Measurements from ENCODE around the gene TSTD2. TPM values are rescaled to one million over a fixed set of nuclear protein-coding genes. Genes with fewer than 3 reads are reported as not detected.

TSTD2 gene
- total and polyA plus RNA-seq, 4 donors: 5.8 to 27.2 (median 18.1) TPM

- peaks cover 0 to 4% of the 10 kb centered on the region in 2 donors for H3K4me1 ChIP-seq (ENCODE audit: control insufficient read depth in 1 of 2, insufficient read depth in 2 of 2, low read length in 2 of 2)
- H3K36me3 ChIP-seq (ENCODE audit: control insufficient read depth in 1 of 2, insufficient read depth in 2 of 2, low read length in 1 of 2): peaks cover 5 to 8% of the 10 kb centered on the region in 2 donors
- 83 to 86% methylated on average over 7 of the region's 7 CpGs for WGBS, 2 donors
- no peaks in the 10 kb centered on the region for H3K27me3 ChIP-seq (ENCODE audit: control insufficient read depth in 1 of 2, insufficient read depth in 2 of 2, low read length in 1 of 2)
- no peak overlapping the region for H3K4me3 ChIP-seq (ENCODE audit: low read length in 2 of 2)
- no peaks in the 10 kb centered on the region for H3K9me3 ChIP-seq (ENCODE audit: control insufficient read depth, low read length)
- no peak overlapping the region for H3K27ac ChIP-seq (ENCODE audit: low read depth in 1 of 2, low read length in 2 of 2)
- ATAC-seq (ENCODE audit: low FRiP score): no peak
- DNase-seq: no peak
- intact Hi-C loops (cut with DNase I): no loop called here
Observed at GRCh38 chr9:97601228-97601898, 31.8 kb downstream of the TSTD2 start.

GRCh38 chr9:97600531-97601227, 32.5 kb downstream of the TSTD2 start:
- WGBS, 2 donors: 81 to 87% methylated on average over 8 of the region's 8 CpGs
- intact Hi-C loops (cut with DNase I): no loop called here
- H3K4me3 ChIP-seq (ENCODE audit: low read length in 2 of 2): no peak overlapping the region
- H3K27me3 ChIP-seq (ENCODE audit: control insufficient read depth in 1 of 2, insufficient read depth in 2 of 2, low read length in 1 of 2): no peaks in the 10 kb centered on the region
- ATAC-seq (ENCODE audit: low FRiP score) (no peak), DNase-seq (no peak)
- H3K36me3 ChIP-seq (ENCODE audit: control insufficient read depth in 1 of 2, insufficient read depth in 2 of 2, low read length in 1 of 2): peaks cover 5 to 8% of the 10 kb centered on the region in 2 donors
- no peak overlapping the region for H3K27ac ChIP-seq (ENCODE audit: low read depth in 1 of 2, low read length in 2 of 2)
- peaks cover 0 to 5% of the 10 kb centered on the region in 2 donors for H3K4me1 ChIP-seq (ENCODE audit: control insufficient read depth in 1 of 2, insufficient read depth in 2 of 2, low read length in 2 of 2)
- no peaks in the 10 kb centered on the region for H3K9me3 ChIP-seq (ENCODE audit: control insufficient read depth, low read length)

- Histone ChIP-seq H3K9me3 (ENCODE audit: control insufficient read depth, low read length) (no peaks in the 10 kb centered on the region), H3K36me3 (ENCODE audit: control insufficient read depth in 1 of 2, insufficient read depth in 2 of 2, low read length in 1 of 2) (peaks cover 5 to 6% of the 10 kb centered on the region in 2 donors), H3K4me3 (ENCODE audit: low read length in 2 of 2) (no peak overlapping the region), H3K27me3 (ENCODE audit: control insufficient read depth in 1 of 2, insufficient read depth in 2 of 2, low read length in 1 of 2) (no peaks in the 10 kb centered on the region), H3K27ac (ENCODE audit: low read depth in 1 of 2, low read length in 2 of 2) (no peak overlapping the region), H3K4me1 (ENCODE audit: control insufficient read depth in 1 of 2, insufficient read depth in 2 of 2, low read length in 2 of 2) (peaks cover 0 to 5% of the 10 kb centered on the region in 2 donors)
- 81 to 85% methylated on average over 7 of the region's 7 CpGs for WGBS, 2 donors
- ATAC-seq (ENCODE audit: low FRiP score) (no peak), DNase-seq (no peak)
- intact Hi-C loops (cut with DNase I): loop anchor here (2.0 to 10.0 kb wide), 4 partner anchors 42 to 131 kb away; partner anchors contain the start of gene TMOD1 (in 1 of the 2)
Observed at GRCh38 chr9:97599314-97599846, 33.8 kb downstream of the TSTD2 start.

GRCh38 chr9:97598461-97599288, 34.5 kb downstream of the TSTD2 start:
- Histone ChIP-seq H3K4me1 (ENCODE audit: control insufficient read depth in 1 of 2, insufficient read depth in 2 of 2, low read length in 2 of 2) (peaks cover 0 to 5% of the 10 kb centered on the region in 2 donors), H3K27ac (ENCODE audit: low read depth in 1 of 2, low read length in 2 of 2) (no peak overlapping the region), H3K9me3 (ENCODE audit: control insufficient read depth, low read length) (no peaks in the 10 kb centered on the region), H3K4me3 (ENCODE audit: low read length in 2 of 2) (no peak overlapping the region), H3K36me3 (ENCODE audit: control insufficient read depth in 1 of 2, insufficient read depth in 2 of 2, low read length in 1 of 2) (peaks cover 4 to 5% of the 10 kb centered on the region in 2 donors), H3K27me3 (ENCODE audit: control insufficient read depth in 1 of 2, insufficient read depth in 2 of 2, low read length in 1 of 2) (no peaks in the 10 kb centered on the region)
- intact Hi-C loops (cut with DNase I): loop anchor here (2.0 to 10.0 kb wide), 4 partner anchors 41 to 130 kb away; partner anchors contain the start of gene TMOD1 (in 1 of the 2)
- ATAC-seq (ENCODE audit: low FRiP score): peak; percentile 84
- WGBS, 2 donors: 29 to 33% methylated on average over 11 of the region's 11 CpGs
- DNase-seq: peak in 1 of 2 donors; percentile 76

- intact Hi-C loops (cut with DNase I): loop anchor here (2.0 to 10.0 kb wide), 4 partner anchors 40 to 125 kb away; partner anchors contain the start of gene TMOD1 (in 1 of the 2)
- H3K4me3 ChIP-seq (ENCODE audit: low read length in 2 of 2): no peak overlapping the region
- DNase-seq: no peak
- H3K4me1 ChIP-seq (ENCODE audit: control insufficient read depth in 1 of 2, insufficient read depth in 2 of 2, low read length in 2 of 2): peaks cover 0 to 5% of the 10 kb centered on the region in 2 donors
- H3K27me3 ChIP-seq (ENCODE audit: control insufficient read depth in 1 of 2, insufficient read depth in 2 of 2, low read length in 1 of 2): no peaks in the 10 kb centered on the region
- no peaks in the 10 kb centered on the region for H3K9me3 ChIP-seq (ENCODE audit: control insufficient read depth, low read length)
- H3K27ac ChIP-seq (ENCODE audit: low read depth in 1 of 2, low read length in 2 of 2): no peak overlapping the region
- peak; percentile 5 for ATAC-seq (ENCODE audit: low FRiP score)
- peaks cover 6 to 8% of the 10 kb centered on the region in 2 donors for H3K36me3 ChIP-seq (ENCODE audit: control insufficient read depth in 1 of 2, insufficient read depth in 2 of 2, low read length in 1 of 2)
- 5 to 14% methylated on average over 4 of the region's 4 CpGs for WGBS, 2 donors
Observed at GRCh38 chr9:97596906-97597305, 36.3 kb downstream of the TSTD2 start.

GRCh38 chr9:97594381-97594921, 38.7 kb downstream of the TSTD2 start:
- Histone ChIP-seq H3K27me3 (ENCODE audit: control insufficient read depth in 1 of 2, insufficient read depth in 2 of 2, low read length in 1 of 2) (no peaks in the 10 kb centered on the region), H3K4me1 (ENCODE audit: control insufficient read depth in 1 of 2, insufficient read depth in 2 of 2, low read length in 2 of 2) (peaks cover 0 to 5% of the 10 kb centered on the region in 2 donors), H3K36me3 (ENCODE audit: control insufficient read depth in 1 of 2, insufficient read depth in 2 of 2, low read length in 1 of 2) (peaks cover 4 to 6% of the 10 kb centered on the region in 2 donors), H3K9me3 (ENCODE audit: control insufficient read depth, low read length) (no peaks in the 10 kb centered on the region), H3K27ac (ENCODE audit: low read depth in 1 of 2, low read length in 2 of 2) (peak overlapping the region in 1 of 2 donors; percentile 6), H3K4me3 (ENCODE audit: low read length in 2 of 2) (no peak overlapping the region)
- DNase-seq (peak in 1 of 2 donors; percentile 49), ATAC-seq (ENCODE audit: low FRiP score) (no peak)
- intact Hi-C loops (cut with DNase I): loop anchor here in 1 of 2 donors (10.0 kb wide), 1 partner anchor 90 kb away; the partner anchor contains the start of gene TMOD1
- WGBS, 2 donors: 81 to 89% methylated on average over 11 of the region's 11 CpGs

- intact Hi-C loops (cut with DNase I): loop anchor here in 1 of 2 donors (10.0 kb wide), 1 partner anchor 89 kb away; the partner anchor contains the start of gene TMOD1
- H3K36me3 ChIP-seq (ENCODE audit: control insufficient read depth in 1 of 2, insufficient read depth in 2 of 2, low read length in 1 of 2): peaks cover 4 to 6% of the 10 kb centered on the region in 2 donors
- peaks cover 0 to 5% of the 10 kb centered on the region in 2 donors for H3K4me1 ChIP-seq (ENCODE audit: control insufficient read depth in 1 of 2, insufficient read depth in 2 of 2, low read length in 2 of 2)
- ATAC-seq (ENCODE audit: low FRiP score): no peak
- no peaks in the 10 kb centered on the region for H3K9me3 ChIP-seq (ENCODE audit: control insufficient read depth, low read length)
- no peak for DNase-seq
- H3K4me3 ChIP-seq (ENCODE audit: low read length in 2 of 2): no peak overlapping the region
- WGBS, 2 donors: 58 to 67% methylated on average over 4 of the region's 4 CpGs
- H3K27ac ChIP-seq (ENCODE audit: low read depth in 1 of 2, low read length in 2 of 2): peak overlapping the region in 1 of 2 donors; percentile 5
- no peaks in the 10 kb centered on the region for H3K27me3 ChIP-seq (ENCODE audit: control insufficient read depth in 1 of 2, insufficient read depth in 2 of 2, low read length in 1 of 2)
Observed at GRCh38 chr9:97593960-97594359, 39.2 kb downstream of the TSTD2 start.

GRCh38 chr9:97592126-97592525, 41.0 kb downstream of the TSTD2 start:
- Histone ChIP-seq H3K9me3 (ENCODE audit: control insufficient read depth, low read length) (no peaks in the 10 kb centered on the region), H3K36me3 (ENCODE audit: control insufficient read depth in 1 of 2, insufficient read depth in 2 of 2, low read length in 1 of 2) (peaks cover 4 to 6% of the 10 kb centered on the region in 2 donors), H3K27ac (ENCODE audit: low read depth in 1 of 2, low read length in 2 of 2) (no peak overlapping the region), H3K27me3 (ENCODE audit: control insufficient read depth in 1 of 2, insufficient read depth in 2 of 2, low read length in 1 of 2) (no peaks in the 10 kb centered on the region), H3K4me1 (ENCODE audit: control insufficient read depth in 1 of 2, insufficient read depth in 2 of 2, low read length in 2 of 2) (peaks cover 0 to 2% of the 10 kb centered on the region in 2 donors), H3K4me3 (ENCODE audit: low read length in 2 of 2) (no peak overlapping the region)
- ATAC-seq (ENCODE audit: low FRiP score) (no peak), DNase-seq (no peak)
- WGBS, 2 donors: 96 to 98% methylated on average over 1 of the region's 1 CpG
- intact Hi-C loops (cut with DNase I): loop anchor here in 1 of 2 donors (10.0 kb wide), 1 partner anchor 87 kb away; the partner anchor contains the start of gene TMOD1
